Astrocyte (in vitro differentiated cells and primary cell): Measurements from ENCODE around the gene MAPKAP1.

ENCODE experiments used
- CTCF ChIP-seq: IDR thresholded peaks from 2 replicates; pipeline ENCODE4 v1.5.1; 2011; ENCODE audit warnings: low read depth, mild to moderate bottlenecking, inconsistent platforms, low read length, moderate library complexity; ENCODE audit not compliant: insufficient read depth
- EZH2 ChIP-seq: IDR thresholded peaks from 2 replicates; pipeline ENCODE4 v1.6.1; 2012; ENCODE audit warnings: mild to moderate bottlenecking, low read length, inconsistent platforms; ENCODE audit not compliant: insufficient read depth

GRCh38 chr9:125493881-125494652 is 212.9 kb downstream of the MAPKAP1 start:
- no peak for TF ChIP-seq CTCF
- TF ChIP-seq EZH2: no peak
